Measurements from ENCODE around the gene PDZRN3.

The PDZRN3 gene

DNA sequence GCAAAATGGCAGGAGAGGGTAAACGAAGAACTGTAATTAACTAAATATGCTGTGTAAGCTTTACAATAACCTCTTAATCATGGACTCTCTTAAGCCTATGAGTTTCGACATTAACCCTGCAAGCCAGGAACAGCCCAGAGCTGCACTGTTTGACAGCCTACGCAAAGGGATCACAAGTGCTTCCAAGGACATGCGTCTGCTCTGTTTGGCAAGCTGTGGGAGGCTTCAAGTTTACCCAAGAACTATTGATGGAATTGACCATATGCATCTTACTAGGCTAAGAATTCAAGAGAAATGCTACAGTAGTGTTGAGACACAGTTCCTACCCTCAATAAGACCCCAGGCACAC is 66.0 kb downstream of the PDZRN3 start:
- H3K4me3 ChIP-seq (replicated peaks; ENCODE audit: low read depth, low read length): no peak overlapping the region
- DNase-seq (ENCODE audit: extremely low read depth, low read depth): no peak
- no peak for TF ChIP-seq CTCF (IDR thresholded peaks at IDR 0.05; ENCODE audit: low read depth, low read length, missing control alignments)

DNA sequence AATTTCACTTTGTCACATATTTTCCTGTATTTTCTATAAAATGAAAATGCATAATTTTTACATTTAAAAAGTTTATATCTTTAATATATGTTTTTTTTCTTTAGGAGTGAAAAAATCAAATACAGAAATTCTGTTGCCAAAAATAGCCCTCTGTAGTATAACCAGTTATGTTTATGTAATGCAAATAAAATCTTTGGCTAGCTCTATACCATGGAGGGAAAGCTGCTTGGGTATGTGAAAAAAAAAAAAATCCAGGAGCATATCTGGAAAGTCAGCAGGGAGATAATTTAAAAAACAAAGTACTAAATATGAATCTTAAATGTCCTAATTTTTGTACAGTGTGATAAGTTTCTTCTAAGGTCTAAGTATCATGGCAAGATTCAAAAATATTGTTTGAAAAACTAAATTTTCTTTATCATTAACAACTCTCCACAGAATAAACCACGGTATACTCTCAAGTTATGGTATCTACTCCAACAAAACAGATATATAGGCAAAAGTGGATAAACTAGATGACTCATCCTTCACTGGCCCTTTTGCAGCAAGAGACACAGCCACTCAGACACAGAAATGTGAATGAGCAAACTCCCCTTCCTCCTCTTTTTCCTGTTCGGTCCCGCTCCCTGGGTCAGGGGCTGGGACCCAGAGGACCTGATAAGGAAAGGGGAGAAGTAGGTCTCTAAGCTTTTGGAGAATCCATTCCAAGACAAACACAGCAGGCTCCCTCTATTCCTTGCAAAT is 66.6 kb downstream of the PDZRN3 start:
- TF ChIP-seq CTCF (IDR thresholded peaks at IDR 0.05; ENCODE audit: low read depth, low read length, missing control alignments): no peak
- no peak for DNase-seq (ENCODE audit: extremely low read depth, low read depth)
- H3K4me3 ChIP-seq (replicated peaks; ENCODE audit: low read depth, low read length): no peak overlapping the region

GRCh38 chr3:73556520-73557372 is 68.0 kb downstream of the PDZRN3 start:
- H3K4me3 ChIP-seq (replicated peaks; ENCODE audit: low read depth, low read length): no peak overlapping the region
- no peak for TF ChIP-seq CTCF (IDR thresholded peaks at IDR 0.05; ENCODE audit: low read depth, low read length, missing control alignments)
- no peak for DNase-seq (ENCODE audit: extremely low read depth, low read depth)

GRCh38 chr3:73555076-73555475 is 69.7 kb downstream of the PDZRN3 start:
- H3K4me3 ChIP-seq (replicated peaks; ENCODE audit: low read depth, low read length): no peak overlapping the region
- no peak for TF ChIP-seq CTCF (IDR thresholded peaks at IDR 0.05; ENCODE audit: low read depth, low read length, missing control alignments)
- DNase-seq (ENCODE audit: extremely low read depth, low read depth): no peak

GRCh38 chr3:73552700-73553099 is 72.0 kb downstream of the PDZRN3 start:
- no peak overlapping the region for H3K4me3 ChIP-seq (replicated peaks; ENCODE audit: low read depth, low read length)
- no peak for TF ChIP-seq CTCF (IDR thresholded peaks at IDR 0.05; ENCODE audit: low read depth, low read length, missing control alignments)
- no peak for DNase-seq (ENCODE audit: extremely low read depth, low read depth)

GRCh38 chr3:73550032-73550431 is 74.7 kb downstream of the PDZRN3 start:
- DNase-seq (ENCODE audit: extremely low read depth, low read depth): no peak
- no peak for TF ChIP-seq CTCF (IDR thresholded peaks at IDR 0.05; ENCODE audit: low read depth, low read length, missing control alignments)

More at GRCh38 chr3:73550032-73550431, 74.7 kb downstream of the PDZRN3 start:
- no peak overlapping the region for H3K4me3 ChIP-seq (replicated peaks; ENCODE audit: low read depth, low read length)

Measured in HFF-Myc (cell line).